HG03571 (cell line): Measurements from ENCODE around the gene IL1R2.
"Not testable (repeated sequence)": the region's sequence is repeated elsewhere in the genome, so short reads cannot be mapped to it uniquely, and the experiment has no call there.

Experiments
- ATAC-seq: cut with Tn5 transposase; IDR thresholded peaks from one replicate; pipeline ENCODE4 v1.9.1; 2021; ENCODE audit not compliant: unreplicated experiment

The IL1R2 gene

GRCh38 chr2:101998896-101999789, 7.4 kb downstream of the IL1R2 start:
- ATAC-seq = no peak

- no peak for ATAC-seq
These were observed 8.3 kb downstream of the IL1R2 start for GRCh38 chr2:102000012-102000411.

GRCh38 chr2:102000813-102001766, 9.3 kb downstream of the IL1R2 start:
- no peak for ATAC-seq

GRCh38 chr2:102001767-102002142, 10.0 kb downstream of the IL1R2 start:
- no peak for ATAC-seq

DNA sequence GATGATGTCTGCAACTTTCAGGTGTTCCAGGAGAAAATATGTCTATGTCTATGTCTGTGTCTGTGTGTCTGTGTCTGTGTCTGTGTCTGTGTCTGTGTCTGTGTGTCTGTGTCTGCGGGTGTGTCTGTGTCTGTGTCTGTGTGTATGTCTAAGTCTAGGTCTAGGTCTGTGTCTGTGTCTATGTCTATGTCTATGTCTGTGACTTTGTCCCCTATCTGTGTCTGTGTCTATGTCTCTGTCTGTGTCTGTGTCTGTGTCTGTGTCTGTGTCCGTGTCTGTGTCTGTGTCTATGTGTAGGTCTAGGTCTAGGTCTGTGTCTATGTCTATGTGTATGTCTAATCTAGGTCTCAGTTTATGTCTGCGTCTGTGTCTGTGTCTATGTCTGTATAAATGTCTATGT, 10.5 kb downstream of the IL1R2 start:
- no peak for ATAC-seq

GRCh38 chr2:102002909-102003308, 11.1 kb downstream of the IL1R2 start:
- ATAC-seq = not testable (repeated sequence)

DNA sequence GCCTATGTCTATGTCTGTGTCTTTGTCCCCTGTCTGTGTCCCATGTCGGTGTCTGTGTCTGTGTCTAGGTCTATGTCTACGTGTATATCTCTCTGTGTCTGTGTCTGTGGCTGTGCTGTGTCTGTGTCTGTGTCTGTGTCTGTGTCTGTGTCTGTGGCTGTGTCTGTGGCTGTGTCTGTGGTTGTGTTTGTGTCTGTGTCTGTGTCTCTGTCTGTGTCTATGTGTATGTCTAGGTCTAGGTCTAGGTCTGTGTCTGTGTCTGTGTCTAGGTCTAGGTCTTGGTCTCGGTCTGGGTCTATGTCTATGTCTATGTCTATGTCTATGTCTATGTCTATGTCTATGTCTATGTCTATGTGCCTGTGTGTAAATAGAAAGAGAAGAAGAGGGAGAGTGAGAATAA, 11.9 kb downstream of the IL1R2 start:
- ATAC-seq = no peak

DNA sequence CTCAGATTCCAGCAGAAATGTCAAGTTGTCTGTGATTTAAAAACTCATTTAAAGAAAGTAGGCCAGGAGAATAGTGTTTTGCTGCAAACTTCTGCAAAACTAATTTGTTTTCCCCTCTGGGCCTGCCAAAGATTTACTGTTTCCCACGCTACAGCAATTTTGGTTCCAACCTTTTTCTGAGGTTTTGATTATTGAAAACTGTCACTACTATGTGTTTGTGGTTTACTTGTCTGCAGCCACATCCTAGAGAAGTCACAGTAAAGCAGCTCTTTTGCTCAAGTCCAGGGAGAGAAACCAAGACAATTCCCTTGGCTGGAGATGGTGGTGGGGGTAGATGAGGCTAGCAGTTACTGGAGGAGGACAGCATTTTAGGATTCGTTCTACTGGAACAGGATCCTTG, 12.8 kb downstream of the IL1R2 start:
- no peak for ATAC-seq

- no peak for ATAC-seq
These were observed 13.7 kb downstream of the IL1R2 start for GRCh38 chr2:102005449-102005848.

- peak; percentile 51 for ATAC-seq
These were observed 14.5 kb downstream of the IL1R2 start for GRCh38 chr2:102005989-102006885.

- no peak for ATAC-seq
These were observed 15.1 kb downstream of the IL1R2 start for GRCh38 chr2:102006886-102007278.

- no peak for ATAC-seq
These were observed 16.7 kb downstream of the IL1R2 start for GRCh38 chr2:102008490-102008889.

DNA sequence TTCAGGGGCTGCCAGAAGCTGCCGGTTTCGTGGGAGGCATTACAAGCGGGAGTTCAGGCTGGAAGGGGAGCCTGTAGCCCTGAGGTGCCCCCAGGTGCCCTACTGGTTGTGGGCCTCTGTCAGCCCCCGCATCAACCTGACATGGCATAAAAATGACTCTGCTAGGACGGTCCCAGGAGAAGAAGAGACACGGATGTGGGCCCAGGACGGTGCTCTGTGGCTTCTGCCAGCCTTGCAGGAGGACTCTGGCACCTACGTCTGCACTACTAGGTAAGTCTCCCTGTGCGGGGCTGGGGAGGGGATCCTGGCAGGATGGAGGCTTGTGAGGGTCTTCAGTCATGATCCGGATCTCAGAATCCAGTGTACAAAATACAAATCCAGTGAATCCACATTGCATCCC, 17.8 kb downstream of the IL1R2 start:
- ATAC-seq = no peak

DNA sequence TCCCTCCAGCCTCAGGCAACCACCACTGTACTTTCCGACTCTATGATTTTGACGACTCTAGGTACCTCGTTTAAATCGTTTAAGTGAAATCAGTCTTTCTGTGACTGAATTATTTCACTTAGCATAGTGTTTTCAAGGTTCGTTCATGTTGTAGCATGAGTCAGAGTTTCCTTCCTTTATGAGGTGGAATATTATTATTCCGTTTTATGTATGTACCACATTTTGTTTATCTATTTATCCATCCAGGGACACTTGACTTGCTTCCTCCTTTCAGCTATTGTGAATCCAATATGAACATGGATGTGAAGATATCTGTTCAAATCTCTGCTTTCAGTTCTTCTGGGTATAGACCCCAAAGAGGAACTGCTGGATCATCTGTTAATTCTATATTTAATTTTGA, 19.1 kb downstream of the IL1R2 start:
- ATAC-seq = no peak

DNA sequence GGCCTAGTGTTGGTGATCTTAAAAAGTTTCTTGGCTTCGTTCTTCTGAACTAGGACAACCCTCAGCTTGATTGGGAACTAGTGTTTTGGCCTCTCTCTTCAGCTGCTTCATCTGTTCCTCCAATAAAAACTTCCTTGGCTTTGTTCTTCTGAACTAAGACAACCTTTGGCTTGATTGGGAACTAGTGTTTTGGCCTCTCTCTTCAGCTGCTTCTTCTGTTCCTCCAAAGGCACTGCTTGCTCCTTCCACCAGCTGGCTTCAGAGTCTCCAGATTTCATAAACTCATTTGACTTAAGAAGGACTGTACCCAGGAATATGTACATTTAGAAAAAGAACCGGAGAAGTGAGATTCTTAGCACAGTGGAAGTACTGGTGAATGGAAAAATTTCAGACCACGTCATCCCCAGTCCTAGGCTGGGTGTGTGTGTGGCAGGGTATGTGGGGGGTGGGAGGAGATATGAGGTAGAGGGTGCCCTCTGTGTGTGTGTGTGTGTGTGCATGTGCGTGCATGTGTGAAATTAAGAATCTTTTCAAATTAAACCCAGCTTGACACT, 20.4 kb downstream of the IL1R2 start:
- ATAC-seq = no peak

- ATAC-seq = no peak
These were observed 21.7 kb downstream of the IL1R2 start for GRCh38 chr2:102013206-102014040.

GRCh38 chr2:102014041-102014345, 22.2 kb downstream of the IL1R2 start:
- ATAC-seq = no peak

- ATAC-seq = no peak
These were observed 23.6 kb downstream of the IL1R2 start for GRCh38 chr2:102015399-102015798.

DNA sequence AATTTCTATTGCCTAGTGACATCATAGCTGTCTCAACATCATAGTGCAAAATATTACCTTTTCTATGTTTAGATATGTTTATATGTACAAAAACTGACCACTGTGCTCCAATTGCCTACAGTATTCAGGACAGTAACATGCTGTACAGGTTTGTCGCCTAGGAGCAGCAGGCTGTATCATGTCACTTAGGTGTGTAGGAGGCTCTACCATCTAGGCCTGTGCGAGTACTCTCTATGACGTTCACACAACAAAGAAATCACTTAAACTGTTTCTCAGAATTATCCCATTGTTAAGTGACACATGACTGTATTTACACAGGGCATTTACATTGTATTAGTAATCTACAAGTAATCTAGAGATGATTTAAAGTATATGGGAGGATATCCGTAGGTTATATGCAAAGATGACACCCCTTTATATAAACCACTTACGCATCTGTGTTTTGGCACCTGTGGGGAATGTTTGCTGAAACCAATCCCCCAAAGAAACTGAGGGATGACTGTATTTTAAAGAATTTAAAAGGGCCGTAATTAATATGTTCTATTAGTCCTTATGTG, 24.7 kb downstream of the IL1R2 start:
- no peak for ATAC-seq
